Hepatic stellate cell (primary cell): ENCODE results near the gene RWDD4.
A peak's percentile ranks its signal among the peaks of the same experiment; 100 is the strongest.
"Not testable (repeated sequence)": the region's sequence is repeated elsewhere in the genome, so short reads cannot be mapped to it uniquely, and the experiment has no call there.

Experiments
- DNase-seq: peaks from one replicate; pipeline ENCODE4 v3.0.0; 2011; ENCODE audit warnings: low spot score

Gene RWDD4

DNA sequence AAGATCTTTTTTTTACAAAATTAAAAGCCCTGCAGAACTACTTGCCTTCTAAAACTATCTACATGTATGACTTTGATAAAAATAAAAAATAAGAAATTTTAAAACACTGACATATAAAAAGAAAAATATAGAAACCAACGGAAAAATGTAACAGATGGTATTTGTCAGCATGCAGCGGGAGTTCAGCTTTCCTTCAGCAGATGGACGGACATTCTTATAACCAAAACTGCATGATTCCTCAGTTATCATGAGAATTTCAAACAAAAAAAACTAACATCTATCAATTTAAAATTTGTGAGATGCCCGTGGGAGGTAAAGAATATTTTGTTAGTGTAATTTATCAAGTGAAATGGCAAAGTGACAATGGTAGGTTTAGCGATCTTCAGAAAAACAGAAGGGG lies 23.2 kb downstream of the RWDD4 start:
- no peak for DNase-seq

GRCh38 chr4:183635321-183635720 lies 23.7 kb downstream of the RWDD4 start:
- no peak for DNase-seq

- no peak for DNase-seq
Measured at GRCh38 chr4:183633476-183634400, 25.2 kb downstream of the RWDD4 start.

DNA sequence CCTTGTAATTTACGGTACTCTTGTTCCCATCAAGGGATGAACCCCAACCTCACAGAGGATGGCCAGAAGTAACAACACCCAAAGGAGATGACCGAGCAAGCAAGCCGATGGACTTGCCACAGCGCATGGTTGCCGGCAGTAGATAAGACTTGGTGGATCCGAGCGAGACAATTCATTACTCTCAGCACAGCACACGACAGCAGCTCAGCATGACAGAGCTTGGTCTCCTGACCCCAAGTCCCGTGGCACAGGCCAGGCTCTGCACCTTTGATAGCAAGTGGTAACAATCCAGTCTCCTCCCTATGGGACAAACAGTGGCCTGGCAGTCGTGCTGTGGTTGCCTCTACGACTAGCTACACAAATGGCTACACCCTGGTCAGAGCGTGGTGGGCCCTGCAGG lies 26.3 kb downstream of the RWDD4 start:
- no peak for DNase-seq

DNA sequence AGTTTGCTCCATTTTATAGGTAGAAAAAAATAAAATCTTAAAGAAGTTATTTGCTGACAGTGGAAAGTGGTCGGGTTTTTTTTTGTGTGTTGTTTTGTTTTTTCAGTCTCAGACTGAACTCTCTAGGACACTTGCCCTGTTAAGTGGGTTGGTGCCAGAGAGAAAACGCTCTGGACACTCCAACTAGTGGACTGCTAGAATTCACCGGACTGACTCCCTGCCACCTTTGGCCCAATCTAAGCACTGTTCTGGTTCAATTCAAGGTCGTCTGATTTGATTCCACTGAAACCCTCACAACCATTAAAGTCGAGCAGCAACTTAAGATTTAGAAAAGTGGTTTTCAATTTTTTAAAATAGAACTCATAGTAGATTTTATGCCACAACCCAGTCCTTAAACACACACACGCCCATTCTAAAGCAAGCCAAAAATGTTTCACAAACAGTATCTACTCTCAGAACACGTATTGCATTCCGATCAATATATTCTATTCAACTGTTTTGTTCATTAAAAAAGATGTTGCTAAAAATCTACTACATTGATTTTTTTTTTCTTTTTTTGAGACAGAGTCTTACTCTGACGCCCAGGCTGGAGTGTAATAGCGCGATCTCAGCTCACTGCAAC lies 27.3 kb downstream of the RWDD4 start:
- no peak for DNase-seq

DNA sequence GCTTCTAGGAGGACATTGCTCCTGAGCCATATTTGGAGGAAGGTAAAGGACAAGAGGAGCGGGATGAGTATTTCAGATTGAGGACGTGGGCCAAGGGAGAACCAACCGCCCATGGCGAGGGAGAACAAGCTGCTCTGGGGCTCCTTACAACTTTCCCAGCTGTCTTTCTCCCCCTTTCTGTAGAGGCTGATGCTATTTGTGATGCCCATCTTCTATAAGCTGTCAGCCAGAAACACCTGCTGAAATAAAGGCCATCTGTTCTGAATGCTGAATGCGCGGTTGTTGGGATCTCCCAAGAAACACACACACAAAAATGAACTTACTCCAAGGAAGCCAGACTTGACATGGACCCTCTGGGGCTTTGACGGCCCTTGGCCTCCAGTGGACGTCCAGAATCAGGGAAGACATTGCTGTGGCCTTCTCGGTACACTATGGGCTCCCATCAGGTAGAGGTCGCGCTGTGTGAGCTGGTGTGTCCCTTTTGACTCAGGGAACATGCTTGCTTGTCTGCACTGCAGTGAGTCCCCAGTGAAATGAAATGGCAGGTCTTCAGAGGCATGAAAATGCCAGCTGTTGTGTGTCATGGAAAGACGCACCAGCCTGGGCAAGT lies 30.9 kb downstream of the RWDD4 start:
- DNase-seq = no peak

DNA sequence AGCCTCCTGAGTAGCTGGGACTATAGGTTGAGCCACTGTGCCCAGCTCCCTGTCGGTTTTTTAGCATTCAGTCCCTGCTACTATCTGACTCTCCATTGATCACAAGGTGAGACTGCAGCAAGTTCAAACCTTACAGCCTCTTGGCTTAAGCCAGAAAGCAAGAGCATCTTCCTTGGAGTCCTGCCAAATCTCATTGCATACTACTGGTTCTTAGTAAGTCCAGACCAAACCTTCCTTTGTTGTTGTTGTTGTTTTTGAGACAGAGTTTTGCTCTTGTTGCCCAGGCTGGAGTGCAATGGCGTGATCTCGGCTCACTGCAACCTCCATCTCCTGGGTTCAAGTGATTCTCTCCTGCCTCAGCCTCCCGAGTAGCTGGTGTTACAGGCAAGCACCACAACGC lies 31.7 kb downstream of the RWDD4 start:
- DNase-seq = not testable (repeated sequence)

GRCh38 chr4:183626168-183626567 lies 32.8 kb downstream of the RWDD4 start:
- no peak for DNase-seq

DNA sequence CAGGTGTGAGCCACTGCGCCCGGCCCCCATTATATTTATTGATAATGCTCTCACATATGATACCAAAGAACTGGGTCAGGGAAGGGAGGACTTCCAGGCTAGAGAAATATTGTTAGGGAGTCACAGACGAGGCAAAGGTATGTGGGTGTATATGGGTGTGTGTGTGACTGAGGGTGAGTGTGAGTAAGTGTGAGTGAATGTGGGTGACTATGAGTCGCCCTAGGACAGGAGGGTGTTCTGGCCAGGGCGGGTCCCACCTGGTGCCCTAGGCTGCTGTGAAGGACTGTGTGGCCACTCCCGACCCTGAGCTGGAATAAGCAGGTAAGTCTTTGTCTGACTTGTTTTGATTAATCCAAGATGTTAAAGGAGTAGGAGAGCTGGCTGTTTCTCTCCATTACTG lies 34.4 kb downstream of the RWDD4 start:
- DNase-seq = no peak

DNA sequence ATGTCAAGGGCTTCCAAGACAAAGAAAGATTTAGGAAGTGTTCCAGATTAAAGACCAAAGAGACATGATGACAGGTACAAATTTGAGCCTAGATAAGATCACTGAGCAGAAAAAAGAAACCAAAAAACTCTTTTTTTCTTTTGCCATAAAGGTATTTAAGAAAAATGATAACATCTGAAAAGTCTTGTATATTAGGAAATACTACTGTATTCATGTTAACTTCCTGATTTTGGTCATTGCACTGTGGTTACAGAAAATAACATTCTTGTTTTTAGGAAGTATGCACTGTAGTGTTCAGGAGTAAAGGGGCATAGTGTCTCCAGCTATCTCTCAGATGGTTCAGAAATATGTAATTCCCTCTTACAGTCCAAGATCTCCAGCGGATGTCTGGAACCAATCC lies 37.1 kb downstream of the RWDD4 start:
- DNase-seq = no peak

DNA sequence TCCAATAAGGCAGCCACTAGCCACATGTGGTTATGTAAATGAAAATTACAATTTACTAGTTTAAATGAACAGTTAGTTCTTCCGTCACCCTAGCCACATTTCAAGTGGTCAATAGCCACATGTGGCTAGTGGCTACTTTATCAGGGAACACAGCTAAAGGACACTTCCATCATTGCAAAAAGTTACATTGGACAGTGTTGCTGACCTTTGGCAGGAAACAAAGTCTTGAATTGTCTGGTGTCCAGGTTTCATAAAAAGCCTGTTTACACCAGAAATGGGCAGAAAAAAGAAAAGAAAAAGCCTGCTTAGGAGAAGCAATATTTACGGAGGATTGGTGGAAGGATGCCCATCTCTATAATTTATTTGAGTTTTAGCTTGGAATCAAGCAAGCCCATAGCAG lies 38.6 kb downstream of the RWDD4 start:
- DNase-seq = no peak

GRCh38 chr4:183618681-183619080 lies 40.3 kb downstream of the RWDD4 start:
- DNase-seq = no peak

DNA sequence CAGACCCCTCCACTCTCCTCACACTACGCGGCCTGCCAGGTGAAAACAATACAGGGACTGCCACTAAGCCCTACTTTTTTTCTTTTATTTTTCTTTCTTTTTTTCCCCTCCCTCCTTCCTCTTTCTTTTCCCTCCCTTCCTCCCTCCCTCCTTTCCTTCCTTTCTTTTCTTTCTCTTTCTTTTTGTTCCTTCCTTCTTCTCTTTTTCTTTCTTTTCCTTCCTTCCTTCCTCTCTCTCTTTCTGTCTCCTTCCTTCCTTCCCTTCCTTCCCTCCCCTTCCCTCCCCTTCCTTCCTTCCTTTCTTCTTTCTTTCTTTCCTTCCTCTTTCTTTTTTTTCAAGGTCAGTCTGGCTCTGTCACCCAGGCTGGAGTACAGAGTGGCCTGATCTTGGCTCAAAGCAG lies 41.9 kb downstream of the RWDD4 start:
- no peak for DNase-seq

DNA sequence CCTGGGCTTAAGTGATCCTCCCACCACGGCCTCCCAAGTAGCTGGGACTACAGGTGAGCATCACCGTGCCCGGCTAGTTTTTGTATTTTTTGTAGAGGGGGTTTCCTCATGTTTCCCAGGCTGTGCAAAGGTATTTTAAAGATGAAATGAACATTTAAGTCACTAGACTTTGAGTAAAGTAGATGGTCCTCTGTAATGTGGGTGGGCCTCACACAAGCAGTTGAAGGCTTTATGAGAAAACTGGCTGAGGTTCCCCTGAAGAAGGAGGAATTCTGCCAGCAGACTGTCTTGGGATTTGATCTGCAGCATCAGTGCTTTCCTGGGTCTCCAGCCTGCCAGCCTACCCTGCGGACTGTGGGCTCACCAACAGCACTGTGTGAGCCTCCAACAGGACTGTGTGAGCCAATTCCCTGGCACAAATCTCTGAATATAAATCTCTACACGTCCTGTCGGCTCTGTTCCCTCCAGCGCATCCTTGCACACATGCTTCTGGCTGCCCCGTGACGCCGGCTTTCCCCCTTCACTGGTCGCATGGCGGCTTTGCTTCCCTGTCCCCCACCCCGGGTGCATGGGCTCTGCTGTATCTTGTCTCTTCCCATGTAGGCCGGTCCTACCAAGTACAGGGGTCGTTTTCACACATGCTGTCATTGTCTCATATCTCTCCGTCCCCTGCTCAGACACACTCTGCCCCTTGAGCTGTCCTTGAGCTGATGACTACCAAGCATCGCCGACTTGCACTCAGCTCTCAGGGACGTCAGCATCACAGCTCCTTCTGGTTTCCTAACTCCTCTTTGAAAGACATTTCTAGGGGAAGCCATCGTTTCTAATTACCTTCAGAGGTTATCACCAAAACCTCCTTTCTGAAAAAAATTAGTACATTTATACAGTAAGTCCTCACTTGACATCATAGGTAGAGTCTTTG lies 46.4 kb downstream of the RWDD4 start:
- DNase-seq = no peak

DNA sequence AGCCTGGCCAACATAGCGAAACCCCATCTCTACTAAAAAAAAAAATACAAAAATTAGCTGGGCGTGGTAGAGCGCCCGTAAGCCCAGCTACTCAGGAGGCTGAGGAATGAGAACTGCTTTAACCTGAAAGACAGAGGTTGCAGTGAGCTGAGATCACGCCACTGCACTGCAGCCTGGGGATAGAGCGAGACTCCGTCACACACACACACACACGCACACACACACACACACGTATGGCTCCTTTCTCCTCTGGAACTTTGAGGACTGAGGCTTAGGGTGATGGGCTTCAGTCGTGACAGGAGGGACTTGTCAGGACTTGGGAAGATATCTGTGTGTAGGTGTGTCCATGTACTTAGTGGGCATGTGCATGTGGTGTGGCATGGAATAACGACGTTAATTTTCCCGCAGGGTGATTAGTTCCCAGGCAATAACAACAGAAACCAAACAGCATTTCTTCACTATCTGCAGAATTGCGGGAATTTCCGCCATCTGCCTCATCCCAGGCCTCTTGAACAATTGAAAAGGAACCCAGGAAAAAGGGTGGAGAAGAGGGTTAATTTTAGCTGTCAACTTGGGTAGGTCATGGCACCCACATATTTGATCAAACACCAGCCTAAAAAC lies 47.7 kb downstream of the RWDD4 start:
- DNase-seq = no peak

- no peak for DNase-seq
Measured at GRCh38 chr4:183610613-183611012, 48.4 kb downstream of the RWDD4 start.

GRCh38 chr4:183610033-183610432 lies 49.0 kb downstream of the RWDD4 start:
- DNase-seq = peak; percentile 44

DNA sequence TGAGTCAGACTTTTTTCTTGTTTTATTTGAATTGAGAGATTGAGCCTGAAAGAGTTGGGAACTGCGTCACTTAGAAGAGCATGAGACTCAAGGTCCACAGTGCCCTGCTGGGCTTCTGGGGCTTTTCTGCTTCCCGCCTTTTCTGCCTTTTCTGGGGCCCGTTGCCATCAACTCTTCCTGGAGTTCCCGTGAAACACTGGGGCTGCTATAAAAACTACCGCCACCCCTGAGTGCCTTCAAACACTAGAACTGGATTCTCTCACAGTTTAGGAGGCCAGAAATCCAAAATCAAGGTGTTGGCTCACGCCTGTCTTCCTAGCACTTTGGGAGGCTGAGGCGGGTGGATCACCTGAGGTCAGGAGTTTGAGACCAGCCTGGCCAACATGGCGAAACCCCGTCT lies 49.8 kb downstream of the RWDD4 start:
- no peak for DNase-seq

GRCh38 chr4:183607894-183608293 lies 51.1 kb downstream of the RWDD4 start:
- no peak for DNase-seq

DNA sequence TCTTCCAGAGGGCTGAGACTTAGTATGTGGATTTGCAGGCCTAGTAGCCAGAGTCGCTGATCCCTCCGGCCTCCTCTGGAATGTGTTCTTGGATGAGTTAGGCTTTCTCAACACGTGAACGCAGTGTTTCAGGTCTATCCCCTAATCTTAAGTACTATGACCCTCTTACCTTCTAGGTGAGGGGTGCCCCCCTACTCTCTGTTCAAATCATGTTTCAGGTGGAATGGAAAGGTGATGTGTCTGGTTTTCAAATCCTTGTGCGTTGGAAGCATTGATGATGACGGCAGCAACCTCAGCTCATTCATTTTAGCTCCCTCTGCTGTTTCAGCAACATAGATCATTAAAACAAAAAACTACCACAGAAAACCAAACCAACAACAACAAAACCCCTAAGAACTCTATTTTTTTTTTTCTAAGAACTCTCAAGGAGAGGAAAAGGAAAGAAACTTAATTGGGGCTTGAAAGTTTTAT lies 56.4 kb downstream of the RWDD4 start:
- no peak for DNase-seq

DNA sequence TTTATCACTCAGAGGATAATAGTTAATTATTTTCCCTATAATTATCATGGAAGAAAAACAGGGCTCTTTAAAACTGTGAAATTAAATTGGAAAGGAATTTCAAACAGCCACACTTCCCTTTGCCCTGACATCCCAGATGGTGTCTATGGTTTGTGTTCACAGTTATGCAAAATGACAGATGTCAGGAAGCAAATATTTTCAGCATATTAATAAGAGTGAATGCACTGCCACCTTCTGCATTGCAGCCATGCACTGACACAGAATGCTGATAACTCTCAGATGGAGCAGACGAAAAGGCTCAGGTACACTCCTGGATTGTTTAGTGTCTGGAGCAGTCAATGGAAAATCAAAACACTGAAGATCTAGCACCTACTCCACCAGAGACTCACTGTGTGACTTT lies 57.6 kb downstream of the RWDD4 start:
- no peak for DNase-seq
